Keratinocyte (primary cell): ENCODE data around the gene SLC25A47. TPM values are rescaled to one million over a fixed set of nuclear protein-coding genes. Genes with fewer than 3 reads are reported as not detected.

Experiments used
- DNase-seq: peaks from one replicate; pipeline ENCODE4 v3.0.0-alpha.2; 2011; ENCODE audit warnings: low read depth, missing footprints, low spot score
- FAIRE-seq: peaks from 2 replicates; lab custom pipeline; 2011; peaks lifted over from hg19 to GRCh38; lab: Jason Lieb, UNC
- H2AFZ ChIP-seq: 2 replicates; pipeline ENCODE4 v1.6.0; 2012; ENCODE audit warnings: low read length, control low read depth, inconsistent platforms; ENCODE audit not compliant: control insufficient read depth
- H3K27ac ChIP-seq: 2 replicates; pipeline ENCODE4 v1.5.1; 2011; ENCODE audit warnings: low read length; ENCODE audit not compliant: control insufficient read depth, insufficient read depth
- H3K27me3 ChIP-seq: 3 replicates; pipeline ENCODE4 v1.6.0; 2011; ENCODE audit warnings: low read length; ENCODE audit not compliant: control insufficient read depth, insufficient read depth; ENCODE audit errors: extremely low read depth
- H3K36me3 ChIP-seq, 2 experiments: 2 replicates in 1 of 2; 3 replicates in 1 of 2; pipeline ENCODE4 v1.5.1; 2011; ENCODE audit warnings: low read length in 2 of 2, mild to moderate bottlenecking in 1 of 2; ENCODE audit not compliant: control insufficient read depth in 2 of 2, insufficient read depth in 2 of 2; ENCODE audit errors: extremely low read depth in 1 of 2
- H3K4me1 ChIP-seq: 3 replicates; pipeline ENCODE4 v1.5.1; 2011; ENCODE audit warnings: low read length; ENCODE audit not compliant: control insufficient read depth, insufficient read depth; ENCODE audit errors: extremely low read depth
- H3K4me2 ChIP-seq: 3 replicates; pipeline ENCODE4 v1.6.0; 2011; ENCODE audit warnings: low read depth, low read length; ENCODE audit not compliant: control insufficient read depth, insufficient read depth; ENCODE audit errors: extremely low read depth
- H3K4me3 ChIP-seq, 3 experiments: fragments of 200-600 bp in 1 of 3; sonication (generic) in 1 of 3; 2 replicates in 2 of 3; 3 replicates in 1 of 3; pipeline ENCODE4 v1.5.1; 2011 to 2016; ENCODE audit warnings: low read length in 3 of 3, mild to moderate bottlenecking in 3 of 3, control low read depth in 2 of 3, inconsistent platforms in 1 of 3, low read depth in 1 of 3, mixed read lengths in 1 of 3, mixed run types in 1 of 3, moderate library complexity in 1 of 3; ENCODE audit not compliant: control insufficient read depth in 2 of 3, insufficient read depth in 2 of 3; ENCODE audit errors: extremely low read depth in 1 of 3
- H3K79me2 ChIP-seq: 2 replicates; pipeline ENCODE4 v1.6.0; 2012; ENCODE audit warnings: low read length; ENCODE audit not compliant: control insufficient read depth, insufficient read depth
- H3K9ac ChIP-seq: 3 replicates; pipeline ENCODE4 v1.6.0; 2011; ENCODE audit warnings: low read length; ENCODE audit not compliant: control insufficient read depth, insufficient read depth; ENCODE audit errors: extremely low read depth
- H3K9me1 ChIP-seq: 3 replicates; pipeline ENCODE4 v1.6.0; 2011; ENCODE audit warnings: low read length; ENCODE audit not compliant: control insufficient read depth, insufficient read depth; ENCODE audit errors: extremely low read depth
- H3K9me3 ChIP-seq: 2 replicates; pipeline ENCODE4 v1.5.1; 2012; ENCODE audit warnings: low read depth, low read length; ENCODE audit not compliant: control insufficient read depth
- H4K20me1 ChIP-seq: 3 replicates; pipeline ENCODE4 v1.6.0; 2011; ENCODE audit warnings: low read length; ENCODE audit not compliant: control insufficient read depth, insufficient read depth; ENCODE audit errors: extremely low read depth
- EZH2 ChIP-seq: IDR thresholded peaks from one replicate; pipeline ENCODE4 v1.6.1; 2012; ENCODE audit warnings: inconsistent platforms, mild to moderate bottlenecking, low read length, moderate library complexity
- dilution Hi-C: fragments of 300-500 bp; cut with MboI; formaldehyde crosslinking; loops from one replicate; pipeline ENCODE4 v1.7.0; 2020; ENCODE audit warnings: low sequenced_read_pairs; ENCODE audit not compliant: extremely low pct_ligation_motif_present
- polyA plus RNA-seq, 5 experiments: library from polyadenylated mRNA; depleted of rRNA in 3 of 5; stranded (reverse) in 3 of 5; stranded (forward) in 1 of 5; unstranded in 1 of 5; fragments of >200 nt; gene quantifications; 1 replicate in 1 of 5; 2 replicates in 3 of 5; 3 replicates in 1 of 5; pipeline versions ENCODE4 v1.2.1 to v1.2.3, GENCODE V29; 2011 to 2012; ENCODE audit warnings: missing spikeins in 2 of 5, low read depth in 1 of 5, low replicate concordance in 1 of 5
- TF ChIP-seq, protein P1 (sequence below), 3 experiments: IDR thresholded peaks in 1 of 3; conservative IDR thresholded peaks in 1 of 3; optimal IDR thresholded peaks in 1 of 3; 2 replicates in 2 of 3; 3 replicates in 1 of 3; pipeline versions ENCODE3 to v1.5.1; 2011; ENCODE audit warnings: low read length in 3 of 3, mild to moderate bottlenecking in 3 of 3, moderate library complexity in 2 of 3, control low read depth in 1 of 3, inconsistent platforms in 1 of 3; ENCODE audit not compliant: insufficient read depth in 2 of 3; ENCODE audit errors: extremely low read depth in 1 of 3

The SLC25A47 gene
- polyA plus RNA-seq, 1 donor (not counting 4 experiments of a cell fraction or from before 2014, with no cell fraction given) = not detected

DNA sequence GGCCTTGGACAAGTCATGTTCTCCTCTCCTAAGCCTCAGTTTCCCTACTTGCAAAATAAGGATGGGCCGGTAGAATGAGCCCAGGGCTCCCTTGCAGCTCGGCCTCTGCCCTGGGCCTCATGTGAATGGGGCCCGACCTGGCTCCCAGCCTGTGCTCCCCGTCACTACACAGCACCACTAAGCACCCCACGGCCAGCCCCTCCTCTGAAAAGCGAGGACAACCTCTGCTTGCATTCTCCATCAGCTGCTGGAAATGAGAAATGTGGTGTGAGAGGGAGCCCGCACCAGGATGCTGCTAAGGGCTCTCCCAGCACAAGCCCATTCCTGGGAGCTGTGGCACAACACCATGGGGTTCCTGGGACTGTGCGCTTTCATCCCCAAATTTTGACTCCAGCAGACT lies 10.2 kb downstream of the SLC25A47 start:
- H3K4me3 ChIP-seq = no peak overlapping the region
- no peaks in the 10 kb centered on the region for H3K79me2 ChIP-seq
- no peak overlapping the region for H3K4me2 ChIP-seq
- H3K9ac ChIP-seq = no peak overlapping the region
- H3K27me3 ChIP-seq = no peaks in the 10 kb centered on the region
- H3K9me1 ChIP-seq = no peaks in the 10 kb centered on the region
- dilution Hi-C loops = no loop called here
- no peaks in the 10 kb centered on the region for H3K4me1 ChIP-seq
- H3K36me3 ChIP-seq = peaks cover 15 to 26% of the 10 kb centered on the region in 2 experiments
- no peak overlapping the region for H3K27ac ChIP-seq
- TF ChIP-seq EZH2 = no peak
- TF ChIP-seq, protein P1, sequence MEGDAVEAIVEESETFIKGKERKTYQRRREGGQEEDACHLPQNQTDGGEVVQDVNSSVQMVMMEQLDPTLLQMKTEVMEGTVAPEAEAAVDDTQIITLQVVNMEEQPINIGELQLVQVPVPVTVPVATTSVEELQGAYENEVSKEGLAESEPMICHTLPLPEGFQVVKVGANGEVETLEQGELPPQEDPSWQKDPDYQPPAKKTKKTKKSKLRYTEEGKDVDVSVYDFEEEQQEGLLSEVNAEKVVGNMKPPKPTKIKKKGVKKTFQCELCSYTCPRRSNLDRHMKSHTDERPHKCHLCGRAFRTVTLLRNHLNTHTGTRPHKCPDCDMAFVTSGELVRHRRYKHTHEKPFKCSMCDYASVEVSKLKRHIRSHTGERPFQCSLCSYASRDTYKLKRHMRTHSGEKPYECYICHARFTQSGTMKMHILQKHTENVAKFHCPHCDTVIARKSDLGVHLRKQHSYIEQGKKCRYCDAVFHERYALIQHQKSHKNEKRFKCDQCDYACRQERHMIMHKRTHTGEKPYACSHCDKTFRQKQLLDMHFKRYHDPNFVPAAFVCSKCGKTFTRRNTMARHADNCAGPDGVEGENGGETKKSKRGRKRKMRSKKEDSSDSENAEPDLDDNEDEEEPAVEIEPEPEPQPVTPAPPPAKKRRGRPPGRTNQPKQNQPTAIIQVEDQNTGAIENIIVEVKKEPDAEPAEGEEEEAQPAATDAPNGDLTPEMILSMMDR (optimal IDR thresholded peaks at IDR 0.05 in 1 of 3, IDR thresholded peaks at IDR 0.05 in 1 of 3, conservative IDR thresholded peaks at IDR 0.05 in 1 of 3; ENCODE audit: extremely low read depth in 1 of 3, insufficient read depth in 2 of 3, low read length in 3 of 3) = no peak
- no peaks in the 10 kb centered on the region for H4K20me1 ChIP-seq
- no peak overlapping the region for H2AFZ ChIP-seq
- no peaks in the 10 kb centered on the region for H3K9me3 ChIP-seq
- DNase-seq (no peak), FAIRE-seq (no peak)

DNA sequence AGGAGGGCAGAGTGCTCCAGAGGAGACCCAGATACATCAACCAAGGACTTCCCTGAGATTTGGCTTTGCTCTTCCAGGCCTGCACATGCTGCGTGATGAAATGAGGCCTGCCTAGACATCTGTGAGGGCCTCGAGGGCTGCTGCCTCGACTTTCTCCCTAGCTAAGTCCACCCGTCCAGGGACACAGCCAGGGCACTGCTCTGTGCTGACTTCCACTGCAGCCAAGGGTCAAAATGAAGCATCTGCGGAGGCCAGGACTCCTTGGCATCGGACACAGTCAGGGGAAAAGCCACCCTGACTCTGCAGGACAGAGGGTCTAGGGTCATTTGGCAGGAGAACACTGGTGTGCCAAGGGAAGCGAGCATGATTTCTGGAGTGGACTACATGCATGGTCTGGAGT lies 10.7 kb downstream of the SLC25A47 start:
- no peak overlapping the region for H3K4me3 ChIP-seq
- H3K9me3 ChIP-seq = no peaks in the 10 kb centered on the region
- H2AFZ ChIP-seq = no peak overlapping the region
- no peak for TF ChIP-seq EZH2
- TF ChIP-seq, protein P1 (optimal IDR thresholded peaks at IDR 0.05 in 1 of 3, IDR thresholded peaks at IDR 0.05 in 1 of 3, conservative IDR thresholded peaks at IDR 0.05 in 1 of 3; ENCODE audit: extremely low read depth in 1 of 3, insufficient read depth in 2 of 3, low read length in 3 of 3) = no peak
- no peaks in the 10 kb centered on the region for H3K79me2 ChIP-seq
- H3K9ac ChIP-seq = no peak overlapping the region
- no peak for DNase-seq
- no peaks in the 10 kb centered on the region for H3K9me1 ChIP-seq
- no peak for FAIRE-seq
- H3K4me2 ChIP-seq = no peak overlapping the region
- peaks cover 15 to 26% of the 10 kb centered on the region in 2 experiments for H3K36me3 ChIP-seq
- H3K27ac ChIP-seq = no peak overlapping the region
- no peaks in the 10 kb centered on the region for H3K27me3 ChIP-seq
- H4K20me1 ChIP-seq = no peaks in the 10 kb centered on the region
- dilution Hi-C loops = no loop called here
- no peaks in the 10 kb centered on the region for H3K4me1 ChIP-seq
